NT2/D1 (cell line): ENCODE data around the gene OR2H1.

Source experiments
- SUZ12 ChIP-seq: IDR thresholded peaks from 2 replicates; pipeline ENCODE4 v1.6.1; 2011; ENCODE audit not compliant: insufficient read length, insufficient read depth; ENCODE audit errors: extremely low read depth
- YY1 ChIP-seq: IDR thresholded peaks from 2 replicates; pipeline ENCODE4 v1.6.1; 2011; ENCODE audit not compliant: insufficient read length, insufficient read depth
- ZNF274 ChIP-seq: IDR thresholded peaks from 2 replicates; pipeline ENCODE4 v1.6.1; 2011; ENCODE audit warnings: mild to moderate bottlenecking, low read depth, low read length

DNA sequence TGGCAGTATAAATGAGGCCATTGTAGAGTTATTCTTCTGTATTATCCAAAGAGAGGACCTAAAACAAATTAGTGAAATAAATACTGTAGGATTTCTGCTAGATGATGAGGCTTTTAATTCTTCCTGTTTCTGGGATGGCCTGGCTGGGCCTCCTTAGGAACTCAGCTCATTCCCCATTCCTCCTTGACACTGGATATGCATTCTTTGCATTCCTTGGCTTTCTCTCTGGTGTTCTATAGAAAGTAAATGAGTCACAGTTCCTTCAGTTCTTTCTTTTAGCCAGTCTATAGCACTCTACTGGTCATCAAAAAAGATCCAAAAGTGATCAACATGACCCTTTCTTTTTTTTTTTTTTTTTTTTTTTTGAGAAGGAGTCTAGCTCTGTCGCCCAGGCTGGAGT lies 9.3 kb upstream of the OR2H1 start:
- no peak for TF ChIP-seq SUZ12
- no peak for TF ChIP-seq YY1
- no peak for TF ChIP-seq ZNF274
